NCI-H1092 treated with DMSO at 0.1 percent for 48 hours (cell line): ENCODE measurements around the gene PPY.
"Not testable (repeated sequence)": the region's sequence is repeated elsewhere in the genome, so short reads cannot be mapped to it uniquely, and the experiment has no call there.

ENCODE experiments used
- DNase-seq: peaks from one replicate; lab custom pipeline; 2025; lab: John Stamatoyannopoulos, UW

PPY gene

DNA sequence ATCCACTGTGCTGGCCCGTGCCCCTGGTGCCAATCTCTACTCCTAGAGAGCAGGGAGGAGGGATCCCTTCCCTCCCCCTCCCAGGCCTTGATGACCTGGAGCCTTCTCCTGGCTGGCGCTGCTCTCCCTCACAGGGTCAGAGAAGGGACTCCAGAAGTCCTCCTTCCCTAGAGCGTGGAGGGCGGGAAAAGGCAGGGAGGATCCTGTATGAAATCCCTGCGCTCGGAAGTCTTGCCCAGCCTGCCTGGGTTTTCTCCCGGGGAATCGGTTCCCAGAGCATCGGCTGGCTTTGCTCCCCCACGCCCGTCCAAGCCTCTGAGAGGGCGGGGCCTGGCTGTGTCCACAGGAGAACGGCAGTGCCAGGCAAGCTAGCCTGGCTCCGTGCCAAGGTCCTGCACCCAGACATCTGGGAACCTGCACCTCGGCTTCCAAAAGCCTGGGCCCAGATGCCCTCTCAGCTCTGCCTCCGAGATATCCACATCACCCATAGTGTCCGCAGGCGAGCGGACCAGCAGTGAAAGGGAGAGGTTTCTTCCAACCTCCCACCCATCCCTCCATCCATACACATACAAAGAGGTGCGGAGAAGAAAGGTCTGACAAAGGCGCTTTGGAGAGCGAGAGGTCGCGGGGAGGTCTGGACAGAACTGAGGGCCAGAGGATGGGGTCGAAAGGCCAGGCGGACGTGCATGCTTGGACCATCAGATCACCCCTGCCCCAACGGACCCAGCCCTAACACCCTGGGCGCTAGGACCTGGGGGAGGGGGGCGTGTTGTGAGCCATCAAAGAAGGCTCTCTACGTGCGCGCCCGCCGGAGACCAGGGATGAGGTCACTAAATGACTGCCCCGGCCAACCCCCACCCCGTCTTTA is 36.1 kb downstream of the PPY start:
- DNase-seq = peak; percentile 42

DNA sequence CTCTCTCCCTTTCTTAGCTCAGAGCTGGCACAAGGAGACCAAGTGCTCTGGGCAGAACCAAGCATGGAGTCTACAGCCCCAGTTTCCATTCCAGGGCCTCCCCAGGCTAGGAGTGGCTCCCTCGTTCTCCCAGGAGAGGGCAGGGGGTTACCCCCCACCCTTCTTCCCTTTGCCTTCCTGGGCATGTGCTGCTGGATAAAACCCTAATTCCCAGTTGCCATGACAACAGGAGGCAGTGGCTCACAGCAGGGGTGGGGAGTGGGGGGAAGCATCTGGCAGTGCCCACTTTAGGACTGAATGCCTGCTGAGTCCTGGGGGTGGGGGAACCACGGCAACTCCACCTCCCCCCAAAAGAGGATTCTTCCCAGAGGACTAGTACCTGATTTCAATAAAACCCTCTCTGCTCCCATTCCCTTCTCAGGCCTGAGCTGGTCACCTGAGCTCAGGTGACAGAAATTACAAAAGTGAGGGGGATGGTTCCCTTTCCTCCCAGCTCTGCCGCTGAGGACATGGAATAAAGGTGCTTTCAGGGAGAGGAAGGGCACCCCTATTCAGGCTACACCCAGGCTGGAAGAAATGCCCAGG is 36.8 kb downstream of the PPY start:
- DNase-seq = peak; percentile 27

DNA sequence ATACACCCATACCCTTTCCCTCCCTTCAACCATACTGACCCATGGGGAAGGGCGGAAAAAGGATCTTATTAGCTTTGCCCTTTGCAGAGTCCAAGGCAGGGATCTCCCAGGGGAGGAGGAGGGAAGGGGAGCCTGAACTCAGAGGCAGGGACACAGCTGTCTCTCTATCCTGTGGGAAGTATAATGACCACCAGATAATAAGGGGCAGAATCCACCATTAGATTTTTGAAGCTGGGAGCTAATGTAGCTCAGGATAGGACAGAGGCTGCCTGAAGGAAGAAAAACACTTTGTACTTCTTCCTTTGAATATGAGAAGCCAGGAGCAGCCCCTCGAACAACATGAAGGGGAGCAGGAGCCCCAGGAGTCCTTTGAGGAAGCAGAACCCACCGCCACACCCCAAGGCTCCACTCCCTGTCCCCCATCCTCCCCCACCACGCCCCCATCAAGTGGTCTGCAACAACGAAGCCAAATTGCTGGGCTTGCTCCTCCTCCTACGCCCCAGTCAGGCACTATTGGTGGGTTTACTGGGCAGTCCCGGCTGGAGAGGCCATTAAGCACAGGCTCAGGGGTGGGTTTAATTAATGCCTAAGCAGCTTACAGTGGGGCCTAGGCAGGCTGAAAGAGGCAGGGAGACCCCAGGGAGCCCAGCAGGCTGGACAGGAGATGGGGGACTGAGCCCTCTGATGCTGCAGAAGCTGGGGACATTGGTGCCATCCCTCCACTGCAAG is 40.3 kb downstream of the PPY start:
- no peak for DNase-seq

GRCh38 chr17:43900858-43901754 is 41.2 kb downstream of the PPY start:
- DNase-seq = no peak

DNA sequence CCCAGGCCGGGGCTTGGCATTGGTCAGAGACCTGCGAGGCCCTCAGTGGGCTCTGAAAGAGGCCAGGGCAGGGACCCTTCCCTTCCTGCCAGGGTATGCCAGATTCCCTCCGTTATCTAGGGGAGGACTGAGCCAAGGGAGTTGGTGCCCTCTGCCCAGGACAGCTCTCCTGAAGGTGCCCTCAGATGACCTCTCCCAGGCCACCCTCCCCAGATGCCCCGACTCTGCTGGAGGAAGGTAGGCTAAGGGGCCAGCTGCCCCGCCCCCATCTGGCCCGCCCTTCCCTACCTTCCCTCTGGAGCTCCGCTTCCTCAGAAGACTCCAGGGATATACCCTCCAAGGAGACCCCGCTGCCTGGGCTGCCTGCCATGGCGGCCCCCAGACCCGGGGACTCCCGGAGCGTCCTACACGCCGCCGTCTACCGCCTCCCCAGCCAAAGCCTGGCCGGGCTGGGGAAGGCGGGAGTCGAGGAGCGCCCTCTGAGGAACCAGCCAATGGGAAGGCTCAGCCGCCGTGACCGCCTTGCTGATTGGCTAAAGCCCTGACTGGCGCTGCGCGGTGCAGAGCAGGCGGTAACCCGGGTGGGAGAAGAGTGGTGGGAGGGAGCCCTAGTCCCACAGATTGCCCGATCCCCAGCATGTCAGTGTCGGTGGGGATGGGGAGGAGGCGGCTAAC is 42.0 kb downstream of the PPY start:
- DNase-seq = peak; percentile 86

- no peak for DNase-seq
These were observed 43.8 kb downstream of the PPY start for GRCh38 chr17:43898446-43898845.

DNA sequence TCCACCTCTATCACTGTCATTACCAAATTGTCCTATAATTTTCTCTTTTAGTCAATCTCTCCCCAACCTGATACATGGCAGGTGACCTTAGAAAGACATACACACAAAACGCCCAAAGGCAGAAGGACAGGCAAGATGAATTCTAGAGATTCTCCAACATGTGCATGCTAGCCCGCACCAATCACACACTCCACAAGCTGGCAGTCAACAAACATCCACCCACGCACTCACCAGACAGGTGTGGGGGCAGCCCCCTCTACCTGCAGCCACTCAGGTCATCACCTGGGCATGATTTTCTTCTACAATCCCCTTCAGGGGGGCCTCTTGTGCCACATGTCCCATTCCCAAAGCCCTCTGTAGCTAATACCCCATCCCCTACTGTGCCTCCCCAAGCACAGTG is 44.4 kb downstream of the PPY start:
- DNase-seq = no peak

DNA sequence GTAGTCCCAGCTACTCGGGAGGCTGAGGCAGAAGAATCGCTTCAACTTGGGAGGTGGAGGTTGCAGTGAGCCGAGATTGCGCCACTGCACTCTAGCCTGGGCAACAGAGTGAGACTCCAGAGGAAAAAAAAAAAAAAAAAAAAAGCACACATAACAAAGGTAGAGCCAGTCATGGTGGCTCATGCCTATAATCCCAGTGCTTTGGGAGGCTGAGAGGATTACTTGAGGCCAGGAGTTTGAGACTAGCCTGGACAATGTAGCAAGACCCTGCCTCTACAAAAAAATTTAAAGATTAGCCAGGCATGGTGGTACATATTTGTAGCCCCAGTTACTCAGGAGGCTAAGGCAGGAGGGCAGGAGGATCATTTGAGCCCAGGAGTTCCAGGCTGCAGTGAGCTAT is 47.8 kb downstream of the PPY start:
- not testable (repeated sequence) for DNase-seq

- DNase-seq = no peak
These were observed 49.7 kb downstream of the PPY start for GRCh38 chr17:43892647-43892952.

GRCh38 chr17:43891851-43892646 is 50.2 kb downstream of the PPY start:
- DNase-seq = no peak
